Measurements from ENCODE around the gene ORC5.
A peak's percentile ranks its signal among the peaks of the same experiment; 100 is the strongest.
"Not testable (repeated sequence)": the region's sequence is repeated elsewhere in the genome, so short reads cannot be mapped to it uniquely, and the experiment has no call there.

Gene ORC5

DNA sequence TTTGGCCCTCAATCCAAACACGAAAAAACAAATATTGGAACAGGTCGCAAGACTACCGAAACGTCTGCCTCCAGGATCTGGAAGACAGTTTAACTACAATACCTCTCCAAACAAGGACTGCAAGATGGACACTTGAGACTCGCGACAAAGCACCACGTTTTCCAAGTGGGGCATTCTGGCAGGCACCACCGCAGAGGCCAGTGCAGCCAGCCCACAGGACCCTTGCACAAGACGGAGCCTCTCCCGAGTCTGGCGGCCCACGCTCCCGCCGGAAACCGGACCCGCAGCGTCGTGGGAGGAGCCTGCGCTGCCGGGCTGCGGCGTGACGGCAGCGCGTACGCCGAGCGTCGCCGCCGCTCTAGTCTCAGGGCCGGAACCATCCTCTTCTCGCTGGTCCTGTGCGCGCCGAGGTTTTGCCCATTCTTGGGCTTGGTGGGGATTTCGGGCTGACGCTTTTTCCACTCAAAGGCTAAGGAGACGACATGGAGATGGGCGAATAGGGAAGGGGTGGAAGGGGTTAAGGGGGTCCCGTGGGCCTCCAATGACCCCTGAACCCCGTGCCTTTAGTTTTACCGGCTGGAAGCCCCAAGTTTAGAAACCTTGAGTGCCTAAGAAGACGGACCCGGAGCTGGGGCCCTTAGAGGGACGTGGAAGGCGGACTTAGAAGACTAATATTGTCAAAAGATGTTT is at the start of gene ORC5:
Gene ORC5, minus strand, starts transcription at position 283 of the 690 bp plus-strand sequence. Its CDS starts 109 bp downstream, at position 174.
- DNase-seq: peak; percentile 96

DNA sequence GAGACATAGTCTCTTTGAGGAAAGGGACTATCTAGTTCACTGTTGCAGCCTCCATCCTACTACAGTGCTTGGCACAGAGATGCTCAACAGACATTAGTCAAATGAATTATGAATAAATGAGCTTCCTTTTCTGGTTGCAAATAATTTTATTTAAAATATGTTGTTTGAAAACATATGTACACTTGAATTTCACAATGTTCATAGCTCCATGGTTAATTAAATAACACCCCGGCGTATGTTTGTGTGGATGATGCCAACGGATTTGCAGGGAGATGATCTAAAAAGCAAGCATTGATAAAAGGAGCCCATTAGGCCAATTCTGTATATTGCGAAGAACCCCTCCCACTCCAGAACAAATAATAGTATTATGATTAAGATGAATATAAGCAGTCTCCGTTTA is 47.8 kb upstream of the ORC5 start:
- no peak for DNase-seq

DNA sequence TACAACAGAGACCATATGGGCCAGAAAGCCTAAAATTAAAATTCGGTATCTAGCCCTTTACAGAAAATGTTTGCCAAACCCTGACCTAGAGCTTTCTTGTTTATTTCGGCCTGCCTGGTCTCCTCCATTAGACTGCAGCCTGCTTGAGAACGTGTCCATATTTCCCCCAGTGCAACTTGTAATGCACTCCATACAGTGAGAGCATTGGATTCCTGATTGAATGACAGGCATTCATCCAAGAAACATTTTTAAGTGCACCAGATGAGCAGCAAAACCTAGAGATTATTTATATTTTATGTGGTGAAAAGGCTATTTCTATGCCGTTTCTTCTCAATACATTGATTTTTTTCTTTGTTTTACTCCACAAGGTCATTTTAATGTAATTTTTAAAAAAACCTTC is 47.4 kb upstream of the ORC5 start:
- DNase-seq: no peak

DNA sequence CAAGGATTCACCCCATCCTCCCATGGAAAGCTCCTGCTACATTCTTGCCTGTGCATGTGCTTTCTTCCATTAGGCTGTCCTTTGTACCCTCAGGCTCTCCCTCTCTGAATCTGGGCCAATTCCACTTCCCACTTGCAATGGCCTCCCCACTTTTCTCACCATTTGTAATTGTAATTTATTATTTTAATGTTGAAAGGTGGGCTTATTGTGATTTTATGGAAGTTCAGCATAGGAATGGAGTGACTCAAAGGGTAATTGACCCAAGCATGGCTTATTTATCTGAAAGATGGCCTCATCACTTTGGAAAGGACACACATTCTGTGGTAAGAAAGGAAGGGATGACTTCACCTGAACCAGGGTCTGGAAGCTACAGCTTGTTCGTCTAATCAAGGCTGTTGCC is 46.9 kb upstream of the ORC5 start:
- no peak for DNase-seq

DNA sequence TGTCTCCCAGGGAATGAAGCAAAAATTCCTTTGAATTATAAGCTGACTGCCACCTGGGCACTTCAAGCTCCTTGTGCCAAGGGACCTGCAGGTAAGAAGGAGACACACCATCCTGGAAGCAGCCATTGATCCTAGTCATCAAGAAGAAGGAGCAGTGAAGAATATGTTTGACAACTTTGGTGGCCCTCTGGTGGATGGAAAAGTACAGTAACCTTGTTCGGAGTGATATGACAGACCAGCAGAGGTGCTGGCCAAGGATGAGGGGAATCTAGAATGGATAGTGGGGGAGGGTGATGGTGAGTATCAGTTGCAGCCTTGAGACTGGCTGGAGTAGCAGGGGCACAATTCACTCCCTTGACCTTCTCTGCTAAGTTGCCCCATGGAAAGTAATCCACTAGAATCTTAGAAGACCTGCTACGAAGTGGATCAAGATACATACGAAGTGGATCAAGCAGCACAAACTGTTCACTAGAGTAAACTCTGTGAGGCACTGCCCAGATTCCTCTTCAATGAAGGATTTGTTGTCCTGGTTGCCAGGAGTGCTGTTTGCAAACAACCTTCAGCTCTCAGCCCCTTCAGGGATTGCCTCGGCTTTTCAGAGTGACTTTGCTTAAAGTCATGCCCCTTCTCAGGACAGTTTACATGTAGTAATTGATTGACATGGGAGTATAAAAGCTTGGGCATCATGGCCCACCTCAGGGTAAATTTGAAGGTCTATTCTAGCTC is 44.8 kb upstream of the ORC5 start:
- peak; percentile 14 for DNase-seq

DNA sequence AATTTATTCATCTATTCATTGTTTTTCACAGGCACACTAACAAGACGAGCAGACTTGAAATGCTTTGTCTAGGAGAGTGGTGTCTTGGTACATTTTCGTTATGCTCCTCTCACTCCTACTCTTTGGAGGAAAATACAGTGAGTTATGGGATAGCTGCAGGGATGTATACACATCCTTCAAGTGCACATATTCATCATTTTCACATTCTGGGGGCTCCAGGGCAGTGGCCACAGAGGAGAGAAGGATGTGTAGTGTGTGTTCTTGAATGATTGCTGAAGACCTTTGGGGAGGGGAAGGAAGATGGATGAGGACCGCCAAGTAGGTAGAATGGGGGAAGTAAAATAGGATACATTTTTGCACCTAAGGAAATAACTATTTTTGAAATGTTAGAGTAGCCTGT is 34.8 kb upstream of the ORC5 start:
- no peak for DNase-seq

DNA sequence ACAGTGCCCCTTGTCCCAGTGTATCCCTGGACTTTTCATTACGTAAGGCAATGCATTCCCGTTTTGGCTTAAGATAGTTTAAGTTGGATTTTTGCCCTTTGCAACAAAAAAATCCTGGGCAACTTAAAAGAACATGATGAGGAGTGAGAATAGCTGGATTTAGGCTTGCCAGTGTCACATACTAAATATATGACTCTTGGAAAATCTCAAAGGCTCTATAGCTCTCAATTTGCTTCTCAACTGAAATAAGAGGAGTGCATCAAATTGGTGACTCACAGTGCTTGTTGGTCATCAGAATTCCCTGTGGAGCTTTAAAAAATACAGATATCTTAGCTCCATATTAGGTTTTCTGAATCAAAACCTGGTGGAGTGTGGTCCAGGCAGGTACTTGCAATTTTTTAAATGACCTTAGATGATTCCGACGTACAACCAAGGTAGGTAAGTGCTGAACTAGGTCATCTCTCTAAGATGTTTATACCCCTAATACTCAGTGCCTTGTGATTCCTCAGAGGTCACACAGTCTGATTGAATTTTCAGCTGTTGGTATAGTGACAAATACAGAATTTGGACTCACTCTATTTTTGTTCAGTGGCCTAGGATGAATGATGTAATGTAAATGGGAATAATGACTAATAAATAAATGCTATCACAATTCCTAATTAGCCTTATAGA is 33.9 kb upstream of the ORC5 start:
- DNase-seq: no peak

DNA sequence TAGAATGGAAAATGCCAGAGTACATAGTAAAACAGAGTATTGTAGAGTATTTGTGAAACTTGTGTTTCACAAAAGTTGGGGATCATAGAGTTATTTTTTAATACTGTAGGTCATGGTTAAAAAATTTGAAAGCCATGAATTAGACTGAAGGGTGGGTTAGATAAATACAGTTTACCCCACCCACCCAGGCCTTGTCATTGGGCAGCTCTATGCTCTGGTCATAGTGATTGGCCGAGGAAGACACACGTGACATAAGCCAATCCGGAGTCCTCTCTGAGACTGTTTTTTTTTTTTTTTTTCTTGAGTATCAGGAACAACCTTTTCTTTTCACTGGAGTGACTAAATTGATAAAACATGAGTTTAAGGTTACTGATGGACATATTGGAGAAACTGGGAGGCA is 33.3 kb upstream of the ORC5 start:
- no peak for DNase-seq

DNA sequence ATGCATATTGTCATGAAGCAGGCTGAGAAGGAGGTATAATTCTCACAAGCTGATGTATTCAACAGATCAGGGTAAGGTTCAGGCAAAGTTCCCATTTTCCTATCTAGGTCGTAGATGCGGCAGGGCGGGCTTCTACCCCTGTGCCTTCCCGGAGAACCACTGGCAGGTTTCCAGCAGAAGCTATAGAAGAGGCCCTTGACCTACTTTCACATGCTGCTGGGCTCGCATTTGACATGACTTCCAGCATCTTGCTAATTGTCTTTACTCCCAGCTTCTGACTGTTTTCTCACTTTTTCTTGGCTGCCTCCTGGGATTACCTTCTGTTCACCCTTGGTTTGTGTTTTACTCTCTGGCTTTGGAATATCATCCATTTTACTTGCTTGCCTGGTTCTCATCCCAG is 32.6 kb upstream of the ORC5 start:
- DNase-seq: peak; percentile 62

DNA sequence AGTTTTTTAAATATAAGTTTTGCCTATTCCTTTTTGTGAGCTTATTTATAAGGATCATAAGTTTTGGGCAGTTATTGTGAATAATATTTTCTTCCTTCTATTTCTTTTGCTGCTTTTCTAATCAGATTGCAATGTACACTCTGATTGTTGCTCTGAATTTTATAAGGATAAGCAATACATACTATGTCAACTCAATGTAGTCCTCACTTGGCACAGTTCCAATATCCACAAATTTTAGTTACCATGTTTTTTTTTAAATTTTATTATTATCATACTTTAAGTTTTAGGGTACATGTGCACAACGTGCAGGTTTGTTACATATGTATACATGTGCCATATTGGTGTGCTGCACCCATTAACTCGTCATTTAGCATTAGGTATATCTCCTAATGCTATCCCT is 27.2 kb upstream of the ORC5 start:
- not testable (repeated sequence) for DNase-seq

DNA sequence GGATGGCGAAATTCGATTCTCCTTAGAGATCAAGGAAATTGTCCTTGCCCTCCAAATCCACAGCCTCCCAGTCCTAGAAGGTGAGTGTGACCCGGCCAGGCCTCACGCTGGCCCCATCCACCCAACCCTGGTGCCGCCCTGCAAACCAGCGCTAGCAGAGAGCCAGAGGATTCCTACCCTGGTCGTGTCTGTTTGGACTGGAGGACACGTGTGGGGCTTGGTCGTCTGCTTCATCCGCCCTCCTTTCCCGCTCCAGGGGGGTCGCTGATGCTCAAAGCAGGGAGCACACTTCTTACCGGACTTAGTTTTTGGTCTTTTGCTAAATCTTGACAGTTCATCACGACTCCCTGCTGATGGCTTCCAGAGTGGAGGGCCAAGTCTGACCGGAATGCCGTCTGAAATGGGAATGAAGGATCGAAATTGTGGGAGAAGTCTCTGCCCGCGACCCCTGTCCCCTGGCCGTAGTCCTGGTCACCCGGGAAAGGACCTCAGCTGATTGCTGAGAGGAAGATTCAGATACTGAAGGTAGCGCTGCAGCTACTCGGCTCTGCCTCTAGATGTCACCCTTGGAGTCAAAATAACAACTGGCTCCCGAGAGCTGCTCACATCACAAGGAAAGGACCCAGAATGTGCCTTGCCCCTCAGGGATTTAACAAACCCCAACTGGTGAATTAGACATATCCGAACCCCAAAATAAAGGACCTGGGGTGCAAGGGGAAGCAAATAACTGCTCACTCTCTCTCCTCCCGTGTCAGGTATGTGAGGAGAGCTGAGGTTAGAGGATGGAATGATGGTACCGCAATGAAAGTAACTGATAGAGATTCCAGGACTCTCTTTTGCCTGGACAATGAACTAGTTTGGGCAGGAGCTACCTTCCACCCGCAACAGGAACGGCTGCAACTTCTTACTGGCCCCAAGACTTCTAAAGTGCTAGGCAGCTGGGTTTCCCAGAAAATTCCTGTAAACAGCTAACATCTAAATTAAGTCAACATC is 23.5 kb upstream of the ORC5 start:
- DNase-seq: peak; percentile 78

DNA sequence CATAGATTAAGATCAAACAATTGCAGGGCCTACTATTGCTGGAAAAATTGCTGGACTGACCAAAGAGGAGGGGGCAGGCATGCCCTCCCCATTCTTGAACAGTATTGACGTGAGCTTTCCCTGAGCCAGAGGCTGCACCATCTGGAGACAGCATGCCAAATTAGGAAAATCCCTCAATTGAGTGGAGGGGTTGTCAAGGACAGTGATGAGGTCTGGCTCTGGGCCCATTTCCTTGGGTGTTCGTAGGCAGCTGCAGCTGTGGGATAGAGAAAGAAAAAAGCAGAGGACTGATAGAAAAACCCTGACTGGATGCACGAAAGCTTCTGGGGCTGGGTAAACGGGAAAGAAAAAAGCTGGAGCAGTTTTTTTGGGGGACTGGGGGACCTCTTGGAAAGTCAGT is 22.8 kb upstream of the ORC5 start:
- peak; percentile 77 for DNase-seq

DNA sequence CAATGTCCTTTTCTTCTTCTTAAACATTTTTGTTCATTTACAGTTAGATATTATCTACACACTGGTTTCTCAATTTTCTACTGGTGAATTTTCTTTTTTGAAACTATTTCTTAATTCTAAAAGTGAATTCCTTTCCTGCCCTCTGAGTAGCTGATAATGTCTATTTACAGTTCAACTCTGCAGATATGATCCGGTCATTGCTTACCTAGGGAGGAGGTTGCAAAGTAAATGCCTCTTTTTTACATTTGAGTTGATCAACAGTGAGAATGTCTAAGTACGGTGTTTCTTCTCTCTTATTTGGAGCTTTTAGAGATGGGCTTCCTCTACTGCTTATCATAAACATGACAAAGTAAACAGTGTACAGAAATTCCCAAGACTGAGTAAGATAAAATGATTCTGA is 20.6 kb upstream of the ORC5 start:
- DNase-seq: no peak

DNA sequence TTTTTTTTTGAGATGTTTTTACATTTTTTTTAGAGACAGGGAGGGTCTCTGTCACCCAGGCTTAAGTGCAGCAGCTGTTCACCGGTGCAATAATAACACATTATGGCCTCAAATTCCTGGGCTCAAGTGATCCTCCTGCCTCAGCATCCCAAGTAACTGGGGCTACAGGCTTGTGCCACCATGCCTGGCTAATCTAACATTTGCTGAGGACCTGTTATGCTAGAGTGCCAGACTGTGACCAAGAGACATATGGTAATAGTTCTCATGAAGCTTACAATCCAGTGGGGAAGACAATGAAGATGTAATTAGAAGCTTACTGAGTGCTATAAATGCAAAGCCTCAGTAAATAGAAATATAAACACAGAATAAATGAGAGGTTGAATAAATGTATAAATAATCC is 17.6 kb upstream of the ORC5 start:
- DNase-seq: peak; percentile 24

DNA sequence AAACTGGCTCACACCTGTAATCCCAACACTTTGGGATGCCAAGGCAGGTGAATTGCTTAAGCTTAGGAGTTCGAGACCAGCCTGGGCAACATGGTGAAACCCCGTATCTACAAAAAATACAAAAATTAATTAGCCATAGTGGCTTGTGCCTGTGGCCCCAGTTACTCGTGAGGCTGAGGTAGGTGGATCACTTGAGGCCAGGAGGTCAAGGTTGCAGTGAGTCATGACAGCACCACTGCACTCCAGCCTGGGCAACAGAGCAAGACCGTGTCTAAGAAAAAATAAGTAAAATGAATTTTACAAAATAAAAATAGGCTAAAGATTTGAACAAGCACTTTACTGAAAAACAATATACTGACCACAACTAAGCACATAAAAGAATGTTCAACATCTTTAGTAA is 9.8 kb upstream of the ORC5 start:
- DNase-seq: no peak

DNA sequence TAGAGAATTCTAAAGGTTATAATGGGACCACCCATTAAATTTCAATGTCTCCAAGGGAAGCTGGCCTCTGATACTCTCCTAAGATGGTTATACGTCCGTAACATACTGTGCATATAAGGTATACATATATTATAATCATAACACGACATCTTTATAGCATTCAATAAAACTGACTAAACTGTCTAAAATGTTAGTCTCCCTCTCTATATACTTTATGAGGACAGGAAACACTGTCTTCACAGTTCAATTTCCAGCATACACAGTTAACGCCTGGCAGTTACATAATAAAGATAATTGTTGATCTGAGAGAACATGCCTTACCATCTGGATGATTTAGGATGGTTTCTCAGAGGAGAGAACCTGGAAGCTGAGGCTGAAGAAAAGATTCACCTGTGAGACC is 1.2 kb upstream of the ORC5 start:
- DNase-seq: peak; percentile 7

DNA sequence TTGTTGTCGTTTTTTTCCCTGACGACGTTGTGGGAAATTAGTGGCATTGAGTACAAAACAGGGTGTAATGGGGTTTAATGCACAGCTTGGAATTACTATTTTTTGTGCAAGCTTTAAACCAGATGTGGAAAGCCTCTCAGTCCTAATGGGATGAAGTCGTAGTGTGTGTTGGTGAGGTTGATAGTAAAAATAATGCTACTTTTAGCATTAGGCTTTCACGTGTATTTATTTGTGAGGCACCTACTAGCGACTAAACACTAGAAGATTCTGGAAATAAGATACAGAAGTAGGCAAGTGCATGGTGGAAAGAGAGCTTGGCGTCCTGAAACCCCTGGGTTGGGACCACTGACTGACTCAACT is 588 bp upstream of the ORC5 start:
- DNase-seq: no peak

DNA sequence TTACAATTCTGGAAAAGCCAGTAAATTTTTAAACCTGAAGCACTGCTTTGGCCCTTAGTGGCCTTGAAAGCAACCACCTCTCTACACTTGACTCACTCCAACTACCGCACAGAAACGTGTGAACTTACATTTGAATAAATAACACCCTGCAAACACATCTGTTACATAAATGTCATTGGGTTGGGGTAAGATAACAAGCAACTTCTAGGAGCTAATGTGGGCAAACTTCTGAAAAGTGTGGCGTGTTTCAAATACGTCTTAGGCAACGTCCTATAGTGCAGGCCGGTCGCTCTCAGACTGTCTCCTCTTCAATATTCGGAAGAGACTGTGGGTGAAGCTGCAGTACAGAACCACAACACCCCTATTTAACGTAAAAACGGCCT is 474 bp downstream of the ORC5 start:
- DNase-seq: peak; percentile 57

DNA sequence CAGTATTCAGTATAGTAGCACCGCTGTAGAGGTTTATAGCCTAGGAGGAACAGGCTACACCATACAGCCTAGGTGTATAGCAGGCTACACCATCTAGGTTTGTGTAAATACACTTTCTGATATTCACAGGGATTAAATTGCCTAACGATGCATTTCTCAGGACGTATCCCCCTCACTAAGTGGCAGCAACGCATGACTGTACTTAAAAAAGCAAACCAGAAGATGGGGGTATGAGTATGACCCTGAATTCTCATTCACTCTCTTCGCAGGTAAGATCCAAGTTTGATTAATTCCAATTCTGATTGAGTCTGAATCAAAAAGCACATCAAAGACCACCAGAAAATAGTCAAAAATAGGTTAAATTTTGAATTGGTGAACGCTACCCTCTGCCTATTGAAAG is 972 bp downstream of the ORC5 start:
- peak; percentile 32 for DNase-seq

DNA sequence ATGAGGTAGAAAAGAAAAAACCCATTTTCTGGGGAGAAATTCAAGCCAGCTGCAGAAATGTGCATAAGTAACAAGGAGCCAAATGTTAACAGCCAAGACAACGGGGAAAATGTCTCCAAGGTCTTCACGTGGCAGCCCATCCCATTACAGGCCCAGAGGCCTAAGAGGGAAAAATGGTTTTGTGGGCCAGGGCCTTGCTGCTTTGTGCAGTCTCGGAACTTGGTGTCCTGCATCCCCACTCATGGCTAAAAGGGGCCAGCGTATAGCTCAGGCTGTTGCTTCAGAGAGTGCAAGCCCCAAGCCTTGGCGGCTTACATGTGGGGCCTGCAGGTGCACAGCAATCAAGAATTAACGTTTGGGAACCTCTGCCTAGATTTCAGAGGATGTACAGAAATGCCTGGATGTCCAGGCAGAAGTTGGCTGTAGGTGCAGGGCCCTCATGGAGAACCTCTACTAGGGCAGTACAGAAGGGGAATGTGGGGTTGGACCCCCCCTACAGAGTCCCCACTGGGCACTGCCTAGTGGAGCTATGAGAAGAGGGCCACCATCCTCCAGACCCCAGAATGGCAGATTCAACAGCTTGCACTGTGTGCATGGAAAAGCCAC is 9.0 kb downstream of the ORC5 start:
- no peak for DNase-seq

DNA sequence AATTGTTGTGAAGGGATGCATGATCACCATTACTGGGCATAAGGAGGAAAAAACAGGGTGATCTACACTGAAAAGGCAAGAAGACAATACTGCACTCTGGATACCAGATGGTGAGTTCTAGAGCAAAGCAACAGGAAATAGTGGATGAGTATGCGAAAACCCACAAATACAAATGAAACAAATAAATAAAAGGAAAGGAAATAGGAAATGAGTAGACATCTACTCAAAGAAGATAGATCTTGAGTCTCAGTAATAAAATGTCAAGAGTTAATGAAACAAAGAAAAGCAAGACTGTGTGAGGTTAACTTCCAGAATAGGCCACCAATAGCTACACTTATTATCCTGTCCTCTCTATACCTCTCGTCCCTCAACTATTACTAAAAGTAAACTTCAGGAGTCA is 11.7 kb downstream of the ORC5 start:
- DNase-seq: no peak

DNA sequence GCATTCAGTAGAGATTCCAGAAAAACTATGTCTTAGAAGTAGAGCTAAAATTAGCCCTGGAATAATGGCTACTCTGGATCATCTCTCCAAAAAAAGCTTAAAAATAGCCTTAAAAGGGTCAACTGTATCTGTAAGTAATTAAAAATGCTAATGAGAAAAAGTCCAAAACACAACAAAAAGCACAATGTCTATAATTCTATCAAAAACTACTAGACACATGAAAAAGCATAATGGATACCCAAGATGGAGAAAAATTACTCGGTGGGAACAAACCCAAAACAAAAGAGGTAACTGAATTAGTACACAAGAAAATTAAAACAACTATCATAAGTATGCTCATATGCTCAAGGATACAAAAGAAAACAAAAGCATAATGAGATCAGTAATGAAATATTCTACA is 15.4 kb downstream of the ORC5 start:
- DNase-seq: no peak

DNA sequence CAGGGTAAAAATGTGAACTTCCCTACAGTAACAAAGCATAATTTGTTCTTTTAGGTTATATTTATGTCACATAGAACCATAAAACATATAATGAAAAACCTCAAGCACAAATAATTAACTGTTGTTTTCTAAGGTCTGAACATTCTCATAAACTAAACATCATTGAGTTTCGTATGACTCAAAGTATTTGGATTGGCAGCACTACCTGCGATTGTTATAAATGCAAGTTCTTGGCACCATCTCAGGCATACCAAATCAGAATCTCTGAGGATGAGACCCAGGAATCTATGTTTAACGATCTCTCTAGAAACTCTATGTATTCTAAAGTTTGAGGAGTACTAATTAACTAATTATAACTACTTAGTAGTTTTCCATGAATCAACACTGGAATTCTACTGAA is 22.5 kb downstream of the ORC5 start:
- DNase-seq: no peak

All from NCI-H69 (cell line).